Measurements from ENCODE around the gene SPON2.

SPON2 gene

GRCh38 chr4:1200425-1201035, 28.1 kb upstream of the SPON2 start:
- Histone ChIP-seq H3K79me2 (ENCODE audit: insufficient read depth, low read length) (peaks cover 34% of the 10 kb centered on the region), H3K36me3 (ENCODE audit: insufficient read depth, low read length) (peaks cover 33% of the 10 kb centered on the region), H3K4me3 (ENCODE audit: low read depth in 1 of 2, low read length in 2 of 2) (peak overlapping the region; percentile 18 to 58; a peak in 3 of 4 replicates), H3K4me1 (ENCODE audit: insufficient read depth, low read length) (peaks cover 68% of the 10 kb centered on the region), H3K27me3 (ENCODE audit: insufficient read depth, low read length, poor library complexity) (no peaks in the 10 kb centered on the region), H2AFZ (ENCODE audit: low read depth, low read length) (peak overlapping the region; percentile 46; the same call in 1 of the 2 replicates), H3K4me2 (ENCODE audit: insufficient read depth, low read length) (peak overlapping the region; percentile 86), H3K9ac (ENCODE audit: low read depth, low read length) (peak overlapping the region; percentile 75), H4K20me1 (ENCODE audit: insufficient read depth, low read length) (no peaks in the 10 kb centered on the region), H3K9me3 (ENCODE audit: insufficient read depth, low read length, severe bottlenecking) (no peaks in the 10 kb centered on the region), H3K27ac (ENCODE audit: low read length) (peak overlapping the region; percentile 95)
- peak; percentile 82 for DNase-seq
- TF ChIP-seq EZH2 (IDR thresholded peaks at IDR 0.05; ENCODE audit: borderline replicate concordance, low read depth, low read length, severe bottlenecking) (no peak), CTCF (IDR thresholded peaks at IDR 0.05; ENCODE audit: borderline replicate concordance, extremely low read depth, low read length, poor library complexity, severe bottlenecking) (peak; percentile 14)
- peak; percentile 54 for ATAC-seq (ENCODE audit: insufficient read depth, low read depth)

- peak overlapping the region; percentile 86 for H3K4me2 ChIP-seq (ENCODE audit: insufficient read depth, low read length)
- H4K20me1 ChIP-seq (ENCODE audit: insufficient read depth, low read length) = no peaks in the 10 kb centered on the region
- peak overlapping the region in 1 of 2 experiments; percentile 58; a peak in 2 of 4 replicates for H3K4me3 ChIP-seq (ENCODE audit: low read depth in 1 of 2, low read length in 2 of 2)
- no peaks in the 10 kb centered on the region for H3K9me3 ChIP-seq (ENCODE audit: insufficient read depth, low read length, severe bottlenecking)
- H3K27me3 ChIP-seq (ENCODE audit: insufficient read depth, low read length, poor library complexity) = no peaks in the 10 kb centered on the region
- peaks cover 33% of the 10 kb centered on the region for H3K36me3 ChIP-seq (ENCODE audit: insufficient read depth, low read length)
- peak overlapping the region; percentile 75 for H3K9ac ChIP-seq (ENCODE audit: low read depth, low read length)
- peak overlapping the region; percentile 95 for H3K27ac ChIP-seq (ENCODE audit: low read length)
- ATAC-seq (ENCODE audit: insufficient read depth, low read depth) (no peak), DNase-seq (peak; percentile 5)
- TF ChIP-seq CTCF (IDR thresholded peaks at IDR 0.05; ENCODE audit: borderline replicate concordance, extremely low read depth, low read length, poor library complexity, severe bottlenecking) (no peak), EZH2 (IDR thresholded peaks at IDR 0.05; ENCODE audit: borderline replicate concordance, low read depth, low read length, severe bottlenecking) (no peak)
- peaks cover 34% of the 10 kb centered on the region for H3K79me2 ChIP-seq (ENCODE audit: insufficient read depth, low read length)
- H2AFZ ChIP-seq (ENCODE audit: low read depth, low read length) = no peak overlapping the region
- H3K4me1 ChIP-seq (ENCODE audit: insufficient read depth, low read length) = peaks cover 63% of the 10 kb centered on the region
Observed at GRCh38 chr4:1199556-1200331, 27.4 kb upstream of the SPON2 start.

DNA sequence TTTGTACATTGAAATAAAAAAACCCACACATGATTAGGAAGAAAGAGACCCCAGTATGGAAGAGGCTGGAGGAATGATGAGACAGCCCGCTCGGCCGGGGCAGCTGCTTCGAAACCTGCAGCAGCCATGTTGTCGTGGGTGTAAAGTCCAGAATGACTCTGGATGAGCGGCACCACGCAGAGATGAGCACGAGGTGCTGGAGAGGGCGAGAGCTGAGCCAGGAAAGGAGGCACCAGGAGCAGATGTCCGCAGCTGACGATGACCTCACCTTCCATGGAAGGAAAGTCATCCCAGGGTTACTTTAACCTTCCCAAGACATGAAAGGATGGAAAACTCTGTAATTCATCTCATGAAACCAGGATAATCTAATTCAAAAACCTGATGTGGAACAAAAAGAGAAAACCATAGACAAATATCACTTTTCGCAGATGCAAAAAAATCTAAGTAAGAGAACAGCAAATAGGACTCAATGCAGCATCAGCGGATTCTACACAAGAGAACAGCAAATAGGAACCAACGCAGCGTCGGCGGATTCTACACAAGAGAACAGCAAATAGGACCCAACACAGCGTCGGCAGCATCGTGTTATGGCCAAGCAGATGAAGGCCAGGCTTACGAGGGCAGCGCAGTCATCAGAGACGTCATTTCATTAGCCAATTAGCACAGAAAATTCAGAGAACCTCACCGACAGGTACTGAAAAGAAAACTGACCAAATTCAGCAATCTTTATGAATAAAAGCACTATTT, 25.9 kb upstream of the SPON2 start:
- Histone ChIP-seq H3K27ac (ENCODE audit: low read length) (peak overlapping the region; percentile 46), H3K4me1 (ENCODE audit: insufficient read depth, low read length) (peaks cover 49% of the 10 kb centered on the region), H3K9me3 (ENCODE audit: insufficient read depth, low read length, severe bottlenecking) (no peaks in the 10 kb centered on the region), H2AFZ (ENCODE audit: low read depth, low read length) (no peak overlapping the region), H3K79me2 (ENCODE audit: insufficient read depth, low read length) (peaks cover 34% of the 10 kb centered on the region), H3K27me3 (ENCODE audit: insufficient read depth, low read length, poor library complexity) (no peaks in the 10 kb centered on the region), H3K9ac (ENCODE audit: low read depth, low read length) (no peak overlapping the region), H3K4me2 (ENCODE audit: insufficient read depth, low read length) (no peak overlapping the region), H3K4me3 (ENCODE audit: low read depth in 1 of 2, low read length in 2 of 2) (no peak overlapping the region), H3K36me3 (ENCODE audit: insufficient read depth, low read length) (peaks cover 33% of the 10 kb centered on the region), H4K20me1 (ENCODE audit: insufficient read depth, low read length) (no peaks in the 10 kb centered on the region)
- no peak for DNase-seq
- TF ChIP-seq CTCF (IDR thresholded peaks at IDR 0.05; ENCODE audit: borderline replicate concordance, extremely low read depth, low read length, poor library complexity, severe bottlenecking) = no peak
- ATAC-seq (ENCODE audit: insufficient read depth, low read depth) = no peak

All from DND-41 (cell line).